ENCODE measurements around the gene GKN2. TPM values are rescaled to one million over a fixed set of nuclear protein-coding genes. Genes with fewer than 3 reads are reported as not detected.

GKN2 gene
- polyA plus RNA-seq, 1 donor from 2014 or later = not detected

- Histone ChIP-seq H3K9me2 (ENCODE audit: insufficient read depth, low read length) (no peaks in the 10 kb centered on the region), H3F3A (ENCODE audit: insufficient read depth, low read length, poor library complexity, severe bottlenecking) (no peaks in the 10 kb centered on the region), H4K20me1 (ENCODE audit: insufficient read depth) (no peaks in the 10 kb centered on the region), H2AFZ (ENCODE audit: low read depth, low read length) (no peak overlapping the region), H3K4me2 (ENCODE audit: low read length) (no peak overlapping the region), H3K9me3 (ENCODE audit: low read length) (no peaks in the 10 kb centered on the region), H3K27ac (ENCODE audit: low read length) (no peak overlapping the region), H3K4me3 (ENCODE audit: low read length) (no peak overlapping the region), H3K27me3 (ENCODE audit: insufficient read depth, low read depth, low read length) (no peaks in the 10 kb centered on the region), H3K9ac (ENCODE audit: low read length) (no peak overlapping the region), H3K36me3 (ENCODE audit: insufficient read depth, low read length) (no peaks in the 10 kb centered on the region), H3K79me2 (replicated peaks; ENCODE audit: insufficient read depth, low read length) (no peaks in the 10 kb centered on the region)
- TF ChIP-seq SMC3 (conservative IDR thresholded peaks at IDR 0.05; ENCODE audit: poor library complexity) = no peak
- TF ChIP-seq EP300 (conservative IDR thresholded peaks at IDR 0.05; ENCODE audit: poor library complexity, severe bottlenecking) = no peak
- TF ChIP-seq CTCF (IDR thresholded peaks at IDR 0.05; ENCODE audit: poor library complexity, severe bottlenecking) = no peak
- TF ChIP-seq MXI1 (conservative IDR thresholded peaks at IDR 0.05; ENCODE audit: poor library complexity, severe bottlenecking) = no peak
- TF ChIP-seq TAF1 (IDR thresholded peaks at IDR 0.05; ENCODE audit: low read depth) = no peak
- no peak for TF ChIP-seq POLR2AphosphoS5 (IDR thresholded peaks at IDR 0.05)
- TF ChIP-seq EZH2 (IDR thresholded peaks at IDR 0.05; ENCODE audit: borderline replicate concordance, insufficient read depth, low read length, poor library complexity, severe bottlenecking) = no peak
- TF ChIP-seq RAD21 (conservative IDR thresholded peaks at IDR 0.05) = no peak
- TF ChIP-seq REST (IDR thresholded peaks at IDR 0.05; ENCODE audit: borderline replicate concordance) = no peak
Observed at GRCh38 chr2:68993660-68994059, 41.0 kb upstream of the GKN2 start.

GRCh38 chr2:68992933-68993332 is 40.2 kb upstream of the GKN2 start:
- Histone ChIP-seq H3K4me2 (ENCODE audit: low read length) (no peak overlapping the region), H3K4me3 (ENCODE audit: low read length) (no peak overlapping the region), H3K9me3 (ENCODE audit: low read length) (no peaks in the 10 kb centered on the region), H2AFZ (ENCODE audit: low read depth, low read length) (no peak overlapping the region), H3K9me2 (ENCODE audit: insufficient read depth, low read length) (no peaks in the 10 kb centered on the region), H3K27ac (ENCODE audit: low read length) (no peak overlapping the region), H3K79me2 (replicated peaks; ENCODE audit: insufficient read depth, low read length) (no peaks in the 10 kb centered on the region), H3K36me3 (ENCODE audit: insufficient read depth, low read length) (no peaks in the 10 kb centered on the region), H4K20me1 (ENCODE audit: insufficient read depth) (no peaks in the 10 kb centered on the region), H3F3A (ENCODE audit: insufficient read depth, low read length, poor library complexity, severe bottlenecking) (no peaks in the 10 kb centered on the region), H3K9ac (ENCODE audit: low read length) (no peak overlapping the region), H3K27me3 (ENCODE audit: insufficient read depth, low read depth, low read length) (no peaks in the 10 kb centered on the region)
- TF ChIP-seq POLR2AphosphoS5 (IDR thresholded peaks at IDR 0.05) (no peak), REST (IDR thresholded peaks at IDR 0.05; ENCODE audit: borderline replicate concordance) (no peak), TAF1 (IDR thresholded peaks at IDR 0.05; ENCODE audit: low read depth) (no peak)

Data from neural cell (in vitro differentiated cells).